Neural progenitor cell (in vitro differentiated cells): ENCODE results near the gene MYBBP1A. TPM values are rescaled to one million over a fixed set of nuclear protein-coding genes. Genes with fewer than 3 reads are reported as not detected.

Source experiments
- DNase-seq: peaks from one replicate; pipeline ENCODE4 v3.0.0-alpha.2; 2016; ENCODE audit warnings: low spot score
- H2AFZ ChIP-seq: fragments of 200-600 bp; sonication (generic); replicated peaks from 2 replicates; pipeline ENCODE4 v1.6.1; 2016; ENCODE audit warnings: antibody characterized with exemption
- H3F3A ChIP-seq: fragments of 200-600 bp; sonication (generic); 2 replicates; pipeline ENCODE4 v1.6.1; 2016; ENCODE audit warnings: antibody characterized with exemption, low read depth
- H3K27ac ChIP-seq: fragments of 200-600 bp; sonication (generic); 2 replicates; pipeline ENCODE4 v1.5.1; 2016; ENCODE audit warnings: mild to moderate bottlenecking
- H3K27me3 ChIP-seq: fragments of 200-600 bp; sonication (generic); 2 replicates; pipeline ENCODE4 v1.6.1; 2016; ENCODE audit warnings: mild to moderate bottlenecking, moderate library complexity
- H3K36me3 ChIP-seq: fragments of 200-600 bp; sonication (generic); 2 replicates; pipeline ENCODE4 v1.5.1; 2016
- H3K4me1 ChIP-seq: fragments of 200-600 bp; sonication (generic); 2 replicates; pipeline ENCODE4 v1.6.1; 2016; ENCODE audit warnings: mixed run types
- H3K4me2 ChIP-seq: fragments of 200-600 bp; sonication (generic); 2 replicates; pipeline ENCODE4 v1.6.1; 2016
- H3K4me3 ChIP-seq: fragments of 200-600 bp; sonication (generic); 2 replicates; pipeline ENCODE4 v1.5.1; 2016
- H3K79me2 ChIP-seq: fragments of 200-600 bp; sonication (generic); 2 replicates; pipeline ENCODE4 v1.6.1; 2016; ENCODE audit warnings: low read depth
- H3K9ac ChIP-seq: fragments of 200-600 bp; sonication (generic); 2 replicates; pipeline ENCODE4 v1.6.1; 2016
- H3K9me3 ChIP-seq: fragments of 200-600 bp; sonication (generic); 2 replicates; pipeline ENCODE4 v1.5.1; 2016; ENCODE audit warnings: low read depth
- H4K20me1 ChIP-seq: fragments of 200-600 bp; sonication (generic); 2 replicates; pipeline ENCODE4 v1.6.1; 2016; ENCODE audit warnings: low read depth
- H3K27ac Mint-ChIP-seq: 3 replicates; pipeline ENCODE4 v1.8.0; 2021; ENCODE audit warnings: mixed read lengths
- H3K27me3 Mint-ChIP-seq: 2 replicates; pipeline ENCODE4 v1.8.0; 2022; ENCODE audit warnings: low read depth, mild to moderate bottlenecking, inconsistent platforms, moderate library complexity, mixed read lengths; ENCODE audit not compliant: insufficient read depth
- H3K36me3 Mint-ChIP-seq: 3 replicates; pipeline ENCODE4 v1.8.0; 2021; ENCODE audit warnings: mixed read lengths
- H3K4me1 Mint-ChIP-seq: 3 replicates; pipeline ENCODE4 v1.8.0; 2021; ENCODE audit warnings: mixed read lengths
- H3K4me3 Mint-ChIP-seq: 3 replicates; pipeline ENCODE4 v1.8.0; 2021; ENCODE audit warnings: mild to moderate bottlenecking, moderate library complexity, mixed read lengths
- H3K9me3 Mint-ChIP-seq: 3 replicates; pipeline ENCODE4 v1.8.0; 2020; ENCODE audit warnings: mixed read lengths
- EZH2 ChIP-seq: fragments of 200-600 bp; sonication (generic); IDR thresholded peaks from 2 replicates; pipeline ENCODE4 v1.6.1; 2017; ENCODE audit warnings: antibody characterized with exemption, mild to moderate bottlenecking, moderate library complexity
- EZH2phosphoT487 ChIP-seq: fragments of 200-600 bp; sonication (generic); IDR thresholded peaks from 2 replicates; pipeline ENCODE4 v1.6.1; 2017; ENCODE audit warnings: antibody characterized with exemption
- total RNA-seq: library from RNA; depleted of rRNA; stranded (reverse); fragments of >200 nt; gene quantifications from 2 replicates; pipeline ENCODE4 v1.2.3, GENCODE V29; 2015; ENCODE audit warnings: low replicate concordance
- TF ChIP-seq, protein P1 (sequence below): fragments of 200-600 bp; sonication (generic); IDR thresholded peaks from 2 replicates; pipeline ENCODE4 v1.5.1; 2017; ENCODE audit warnings: antibody characterized with exemption, mild to moderate bottlenecking

The MYBBP1A gene
- total RNA-seq, 1 donor from 2014 or later, result 17.4 TPM

DNA sequence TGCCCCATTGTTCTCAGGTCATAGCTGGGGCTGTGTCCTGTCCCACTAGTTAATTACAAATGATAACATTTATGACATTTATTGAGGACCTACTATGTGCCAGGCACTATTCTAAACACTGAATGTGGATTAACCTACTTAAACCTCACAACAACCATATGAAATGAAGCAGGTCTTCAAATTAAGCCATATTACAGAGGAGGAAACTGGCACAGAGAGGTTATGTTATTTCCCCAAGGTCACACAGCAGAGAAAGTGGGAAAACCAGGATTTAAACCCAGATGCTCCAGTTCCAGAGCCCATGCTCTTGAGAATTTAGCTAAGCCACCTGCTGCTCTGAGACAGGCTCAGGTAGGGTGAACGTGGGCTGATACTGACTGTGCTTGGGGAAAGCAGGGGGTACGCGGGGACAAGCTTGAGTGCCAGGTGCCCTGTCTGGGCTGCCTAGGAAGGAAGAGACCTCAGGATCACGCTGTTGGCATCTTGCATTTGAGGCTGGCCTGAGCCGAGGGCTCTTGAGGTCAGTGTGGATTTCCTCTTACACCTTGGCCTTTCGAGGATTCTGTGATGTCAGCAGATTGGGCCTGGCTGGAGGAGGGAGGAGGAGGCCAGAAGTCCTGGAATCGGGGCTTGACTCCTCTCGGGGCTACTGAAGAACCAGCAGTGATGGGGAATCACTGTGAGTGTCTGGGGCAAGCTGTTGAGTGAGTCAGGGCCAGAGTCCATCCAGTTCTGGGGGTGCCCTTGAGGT lies 47.6 kb downstream of the MYBBP1A start:
- H3K4me2 ChIP-seq, result no peak overlapping the region
- peaks cover 2% of the 10 kb centered on the region for H3F3A ChIP-seq
- H3K27ac ChIP-seq, result no peak overlapping the region
- no peak overlapping the region for H3K4me3 ChIP-seq
- no peaks in the 10 kb centered on the region for H3K79me2 ChIP-seq
- no peaks in the 10 kb centered on the region for H3K36me3 ChIP-seq
- H3K4me3 Mint-ChIP-seq, result no peak overlapping the region
- peaks cover 5% of the 10 kb centered on the region for H3K27me3 ChIP-seq
- no peaks in the 10 kb centered on the region for H3K9me3 ChIP-seq
- no peaks in the 10 kb centered on the region for H3K9me3 Mint-ChIP-seq
- H3K36me3 Mint-ChIP-seq, result no peaks in the 10 kb centered on the region
- H3K4me1 Mint-ChIP-seq, result peaks cover 4% of the 10 kb centered on the region
- no peaks in the 10 kb centered on the region for H4K20me1 ChIP-seq
- no peak for DNase-seq
- H2AFZ ChIP-seq, result no peak overlapping the region
- TF ChIP-seq, protein P1, sequence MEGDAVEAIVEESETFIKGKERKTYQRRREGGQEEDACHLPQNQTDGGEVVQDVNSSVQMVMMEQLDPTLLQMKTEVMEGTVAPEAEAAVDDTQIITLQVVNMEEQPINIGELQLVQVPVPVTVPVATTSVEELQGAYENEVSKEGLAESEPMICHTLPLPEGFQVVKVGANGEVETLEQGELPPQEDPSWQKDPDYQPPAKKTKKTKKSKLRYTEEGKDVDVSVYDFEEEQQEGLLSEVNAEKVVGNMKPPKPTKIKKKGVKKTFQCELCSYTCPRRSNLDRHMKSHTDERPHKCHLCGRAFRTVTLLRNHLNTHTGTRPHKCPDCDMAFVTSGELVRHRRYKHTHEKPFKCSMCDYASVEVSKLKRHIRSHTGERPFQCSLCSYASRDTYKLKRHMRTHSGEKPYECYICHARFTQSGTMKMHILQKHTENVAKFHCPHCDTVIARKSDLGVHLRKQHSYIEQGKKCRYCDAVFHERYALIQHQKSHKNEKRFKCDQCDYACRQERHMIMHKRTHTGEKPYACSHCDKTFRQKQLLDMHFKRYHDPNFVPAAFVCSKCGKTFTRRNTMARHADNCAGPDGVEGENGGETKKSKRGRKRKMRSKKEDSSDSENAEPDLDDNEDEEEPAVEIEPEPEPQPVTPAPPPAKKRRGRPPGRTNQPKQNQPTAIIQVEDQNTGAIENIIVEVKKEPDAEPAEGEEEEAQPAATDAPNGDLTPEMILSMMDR, result no peak
- TF ChIP-seq EZH2phosphoT487 (no peak), EZH2 (no peak)
- peaks cover 4% of the 10 kb centered on the region for H3K4me1 ChIP-seq
- H3K27ac Mint-ChIP-seq, result no peak overlapping the region
- no peak overlapping the region for H3K9ac ChIP-seq
- peaks cover 21% of the 10 kb centered on the region for H3K27me3 Mint-ChIP-seq

DNA sequence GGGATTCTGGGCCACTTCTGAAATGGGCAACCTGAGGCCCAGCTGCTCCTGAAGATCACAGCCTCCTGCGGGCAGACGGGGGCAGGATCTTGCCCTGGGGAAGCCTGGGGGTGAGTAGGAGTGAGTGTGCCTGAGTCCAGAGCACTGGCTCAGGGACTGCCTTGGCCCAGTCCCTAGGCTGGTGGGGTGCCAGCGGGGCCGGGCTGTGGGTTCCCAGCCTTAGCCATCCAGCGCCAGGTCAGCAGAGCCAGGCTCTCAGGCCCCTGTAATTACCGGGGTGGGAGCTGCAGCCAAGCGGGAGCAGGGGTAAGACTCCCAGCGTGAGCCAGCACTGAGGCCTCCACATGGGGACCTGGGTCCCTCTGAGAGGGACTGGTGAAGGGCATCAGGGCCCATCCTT lies 48.3 kb downstream of the MYBBP1A start:
- H3K36me3 Mint-ChIP-seq, result no peaks in the 10 kb centered on the region

GRCh38 chr17:4506175-4506813 lies 48.9 kb downstream of the MYBBP1A start:
- Histone ChIP-seq H3K4me1 (peaks cover 4% of the 10 kb centered on the region), H4K20me1 (peaks cover 4% of the 10 kb centered on the region), H3K27me3 (peaks cover 18% of the 10 kb centered on the region), H3F3A (peaks cover 2% of the 10 kb centered on the region), H3K36me3 (no peaks in the 10 kb centered on the region), H2AFZ (no peak overlapping the region), H3K27ac (no peak overlapping the region), H3K4me3 (no peak overlapping the region), H3K4me2 (no peak overlapping the region), H3K79me2 (no peaks in the 10 kb centered on the region), H3K9ac (no peak overlapping the region), H3K9me3 (no peaks in the 10 kb centered on the region)
- Mint-ChIP-seq H3K9me3 (no peaks in the 10 kb centered on the region), H3K36me3 (no peaks in the 10 kb centered on the region), H3K27ac (no peak overlapping the region), H3K27me3 (peaks cover 32% of the 10 kb centered on the region), H3K4me3 (no peak overlapping the region), H3K4me1 (peaks cover 4% of the 10 kb centered on the region)
- TF ChIP-seq, protein P1, result no peak
- no peak for TF ChIP-seq EZH2phosphoT487
- no peak for TF ChIP-seq EZH2
- no peak for DNase-seq

More for the DNA sequence above, 48.3 kb downstream of the MYBBP1A start:
- H3K27ac ChIP-seq, result no peak overlapping the region
- H3K4me3 ChIP-seq, result no peak overlapping the region
- H4K20me1 ChIP-seq, result no peaks in the 10 kb centered on the region
- H3K4me2 ChIP-seq, result no peak overlapping the region
- H3F3A ChIP-seq, result peaks cover 2% of the 10 kb centered on the region
- H3K9ac ChIP-seq, result no peak overlapping the region
- no peaks in the 10 kb centered on the region for H3K9me3 Mint-ChIP-seq
- H3K9me3 ChIP-seq, result no peaks in the 10 kb centered on the region
- H3K27me3 ChIP-seq, result peaks cover 12% of the 10 kb centered on the region
- no peak overlapping the region for H3K4me3 Mint-ChIP-seq
- H3K27me3 Mint-ChIP-seq, result peaks cover 26% of the 10 kb centered on the region
- H3K4me1 ChIP-seq, result peaks cover 4% of the 10 kb centered on the region
- no peaks in the 10 kb centered on the region for H3K79me2 ChIP-seq
- no peak for DNase-seq
- no peak overlapping the region for H3K27ac Mint-ChIP-seq
- TF ChIP-seq EZH2phosphoT487 (no peak), EZH2 (no peak)
- TF ChIP-seq, protein P1, result no peak
- peaks cover 4% of the 10 kb centered on the region for H3K4me1 Mint-ChIP-seq
- no peaks in the 10 kb centered on the region for H3K36me3 ChIP-seq
- H2AFZ ChIP-seq, result no peak overlapping the region
